Measurements from ENCODE around the gene RND1. TPM values are rescaled to one million over a fixed set of nuclear protein-coding genes. Genes with fewer than 3 reads are reported as not detected.

Gene RND1
- total and polyA plus RNA-seq, 2 of the 13 experiments (the other 11 are each of a cell fraction or from before 2014, with no cell fraction given) = 1.8 to 1.9 TPM

DNA sequence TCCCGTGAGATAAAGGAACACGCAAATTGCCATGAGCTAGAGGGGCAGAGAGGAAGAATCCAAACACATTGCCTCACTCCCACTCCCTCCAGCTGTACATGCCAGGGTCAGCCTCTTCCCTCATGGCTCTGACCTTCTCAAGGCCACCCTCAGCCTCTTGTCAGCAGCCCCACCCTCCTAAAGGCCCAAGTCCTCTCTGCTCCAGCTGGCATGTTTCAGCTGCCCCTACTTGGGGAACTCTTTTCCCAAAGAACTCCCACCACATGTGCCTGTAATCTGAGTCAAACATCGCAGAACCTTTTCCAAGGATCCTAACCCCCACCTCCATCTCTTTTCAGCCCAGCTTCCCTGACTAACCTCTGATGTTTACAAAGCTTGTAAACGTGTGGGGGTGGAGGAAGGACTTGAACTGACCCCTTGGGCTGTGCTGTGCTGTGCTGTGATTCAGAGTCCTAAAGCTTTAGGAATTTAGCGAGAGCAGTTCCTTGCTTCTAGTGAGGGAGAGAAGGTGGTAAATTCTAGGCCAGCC, 54.7 kb downstream of the RND1 start (continued):
- 0 out of 2 replicates have a peak, but pooled peaks have one; percentile 29 for TF ChIP-seq ZNF609 (CRISPR knock-in tag; IDR thresholded peaks at IDR 0.05; ENCODE audit: borderline replicate concordance)
- TF ChIP-seq ZNF33A (CRISPR knock-in tag; IDR thresholded peaks at IDR 0.05; ENCODE audit: borderline replicate concordance) = no peak
- TF ChIP-seq MED1 (CRISPR knock-in tag; IDR thresholded peaks at IDR 0.05) = peak; percentile 43
- TF ChIP-seq PRMT3 (CRISPR knock-in tag; IDR thresholded peaks at IDR 0.05; ENCODE audit: borderline replicate concordance, low read depth) = no peak
- TF ChIP-seq PITX1 (CRISPR knock-in tag; IDR thresholded peaks at IDR 0.05) = peak; percentile 35; the same call in 1 of the 2 replicates
- 0 out of 2 replicates have a peak, but pooled peaks have one; percentile 43 for TF ChIP-seq ATF7-NPFF (CRISPR knock-in tag; IDR thresholded peaks at IDR 0.05; ENCODE audit: low read depth)
- TF ChIP-seq SALL1 (CRISPR knock-in tag; IDR thresholded peaks at IDR 0.05) = peak; percentile 67
- TF ChIP-seq, protein P1, sequence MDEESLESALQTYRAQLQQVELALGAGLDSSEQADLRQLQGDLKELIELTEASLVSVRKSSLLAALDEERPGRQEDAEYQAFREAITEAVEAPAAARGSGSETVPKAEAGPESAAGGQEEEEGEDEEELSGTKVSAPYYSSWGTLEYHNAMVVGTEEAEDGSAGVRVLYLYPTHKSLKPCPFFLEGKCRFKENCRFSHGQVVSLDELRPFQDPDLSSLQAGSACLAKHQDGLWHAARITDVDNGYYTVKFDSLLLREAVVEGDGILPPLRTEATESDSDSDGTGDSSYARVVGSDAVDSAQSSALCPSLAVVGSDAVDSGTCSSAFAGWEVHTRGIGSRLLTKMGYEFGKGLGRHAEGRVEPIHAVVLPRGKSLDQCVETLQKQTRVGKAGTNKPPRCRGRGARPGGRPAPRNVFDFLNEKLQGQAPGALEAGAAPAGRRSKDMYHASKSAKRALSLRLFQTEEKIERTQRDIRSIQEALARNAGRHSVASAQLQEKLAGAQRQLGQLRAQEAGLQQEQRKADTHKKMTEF (CRISPR knock-in tag; IDR thresholded peaks at IDR 0.05) = peak; percentile 47; the same call in 1 of the 2 replicates
- peak; percentile 43; the same call in 1 of the 2 replicates for TF ChIP-seq CEBPB (IDR thresholded peaks at IDR 0.05; ENCODE audit: borderline replicate concordance, low read depth, low read length)
- 0 out of 2 replicates have a peak, but pooled peaks have one; percentile 11 for TF ChIP-seq HMG20B (CRISPR knock-in tag; conservative IDR thresholded peaks at IDR 0.05)
- TF ChIP-seq ZNF350 (CRISPR knock-in tag; IDR thresholded peaks at IDR 0.05; ENCODE audit: borderline replicate concordance, low read depth) = peak; percentile 75; the same call in 1 of the 2 replicates
- peak; percentile 57; the same call in 1 of the 2 replicates for TF ChIP-seq FOXO1 (CRISPR knock-in tag; IDR thresholded peaks at IDR 0.05)
- no peak for TF ChIP-seq SMAD1 (CRISPR knock-in tag; IDR thresholded peaks at IDR 0.05; ENCODE audit: borderline replicate concordance, low read depth)
- no peak for TF ChIP-seq RORA (CRISPR knock-in tag; IDR thresholded peaks at IDR 0.05)
- peak; percentile 15; the same call in 1 of the 2 replicates for TF ChIP-seq RXRB (CRISPR knock-in tag; IDR thresholded peaks at IDR 0.05; ENCODE audit: borderline replicate concordance)
- TF ChIP-seq ZFP36 (IDR thresholded peaks at IDR 0.05; ENCODE audit: borderline replicate concordance, low read depth, low read length, partially characterized antibody) = no peak
- no peak for TF ChIP-seq SIX1 (CRISPR knock-in tag; IDR thresholded peaks at IDR 0.05; ENCODE audit: borderline replicate concordance)
- no peak for TF ChIP-seq STAT5B (CRISPR knock-in tag; IDR thresholded peaks at IDR 0.05)
- TF ChIP-seq ZNF776 (CRISPR knock-in tag; IDR thresholded peaks at IDR 0.05) = no peak
- peak; percentile 47; the same call in 1 of the 2 replicates for TF ChIP-seq ZNF281 (CRISPR knock-in tag; IDR thresholded peaks at IDR 0.05; ENCODE audit: borderline replicate concordance)
- 0 out of 2 replicates have a peak, but pooled peaks have one; percentile 11 for TF ChIP-seq ZNF644 (CRISPR knock-in tag; IDR thresholded peaks at IDR 0.05; ENCODE audit: low read depth)

Data from HepG2 (cell line).